RWPE2 (cell line): ENCODE measurements around the gene C3orf33.

Source experiments
- ATAC-seq: fragments of 200-7000 bp; cut with Tn5 transposase; 3 replicates; pipeline ENCODE4 v1.9.1; 2021; ENCODE audit warnings: low read depth
- DNase-seq: peaks from one replicate; pipeline ENCODE4 v3.0.0-alpha.2; 2020; ENCODE audit warnings: low spot score
- H3K27ac ChIP-seq: fragments of 450-650 bp; 2 replicates; pipeline ENCODE4 v1.5.1; 2017; ENCODE audit warnings: mild to moderate bottlenecking; ENCODE audit not compliant: poor library complexity, severe bottlenecking
- H3K27me3 ChIP-seq: fragments of 250-450 bp; sonication (Bioruptor Pico); 2 replicates; pipeline ENCODE4 v1.5.1; 2021; ENCODE audit warnings: mild to moderate bottlenecking, moderate library complexity; ENCODE audit not compliant: insufficient read depth, poor library complexity, severe bottlenecking
- H3K36me3 ChIP-seq: fragments of 250-450 bp; sonication (Bioruptor Pico); 2 replicates; pipeline ENCODE4 v1.5.1; 2020; ENCODE audit warnings: low read depth, mild to moderate bottlenecking, moderate library complexity
- H3K4me1 ChIP-seq: fragments of 250-450 bp; sonication (Bioruptor Pico); 2 replicates; pipeline ENCODE4 v1.5.1; 2021; ENCODE audit warnings: mild to moderate bottlenecking, moderate library complexity; ENCODE audit not compliant: insufficient read depth, poor library complexity, severe bottlenecking
- H3K4me3 ChIP-seq: fragments of 250-450 bp; sonication (Bioruptor Pico); 2 replicates; pipeline ENCODE4 v1.5.1; 2021; ENCODE audit warnings: mild to moderate bottlenecking, moderate library complexity; ENCODE audit not compliant: severe bottlenecking
- H3K9me3 ChIP-seq: fragments of 250-450 bp; sonication (Bioruptor Pico); 2 replicates; pipeline ENCODE4 v1.5.1; 2021; ENCODE audit warnings: mild to moderate bottlenecking, moderate library complexity; ENCODE audit not compliant: severe bottlenecking
- TF ChIP-seq, protein P1 (sequence below): fragments of 450-650 bp; IDR thresholded peaks from one replicate; pipeline ENCODE4 v1.5.1; 2017; ENCODE audit warnings: mild to moderate bottlenecking, moderate library complexity; ENCODE audit not compliant: poor library complexity, severe bottlenecking

The C3orf33 gene

DNA sequence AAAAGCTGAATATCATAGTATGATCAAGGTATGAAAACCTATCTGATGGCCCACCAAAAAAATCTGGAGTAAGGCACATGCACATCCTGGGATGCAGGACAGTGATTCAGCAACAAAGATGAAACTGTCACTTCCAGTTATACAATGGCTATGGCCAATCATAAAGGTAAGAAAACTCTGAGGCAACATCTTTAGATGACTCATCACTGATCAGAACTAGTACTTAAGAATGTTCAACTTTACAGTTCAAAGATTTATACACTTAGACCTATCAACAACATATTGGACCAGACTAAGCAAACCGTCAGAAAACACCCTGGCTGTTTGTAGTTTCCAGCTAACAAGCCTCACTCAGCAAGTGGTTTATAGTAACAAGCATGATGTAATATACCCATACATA lies 39.9 kb downstream of the C3orf33 start:
- Histone ChIP-seq H3K27ac (no peak overlapping the region), H3K36me3 (0 out of 2 replicates have a peak, but pooled peaks cover 5% of the 10 kb centered on the region), H3K9me3 (no peaks in the 10 kb centered on the region), H3K4me3 (no peak overlapping the region), H3K27me3 (no peaks in the 10 kb centered on the region), H3K4me1 (no peaks in the 10 kb centered on the region)
- DNase-seq (no peak), ATAC-seq (peak; percentile 74)
- TF ChIP-seq, protein P1, sequence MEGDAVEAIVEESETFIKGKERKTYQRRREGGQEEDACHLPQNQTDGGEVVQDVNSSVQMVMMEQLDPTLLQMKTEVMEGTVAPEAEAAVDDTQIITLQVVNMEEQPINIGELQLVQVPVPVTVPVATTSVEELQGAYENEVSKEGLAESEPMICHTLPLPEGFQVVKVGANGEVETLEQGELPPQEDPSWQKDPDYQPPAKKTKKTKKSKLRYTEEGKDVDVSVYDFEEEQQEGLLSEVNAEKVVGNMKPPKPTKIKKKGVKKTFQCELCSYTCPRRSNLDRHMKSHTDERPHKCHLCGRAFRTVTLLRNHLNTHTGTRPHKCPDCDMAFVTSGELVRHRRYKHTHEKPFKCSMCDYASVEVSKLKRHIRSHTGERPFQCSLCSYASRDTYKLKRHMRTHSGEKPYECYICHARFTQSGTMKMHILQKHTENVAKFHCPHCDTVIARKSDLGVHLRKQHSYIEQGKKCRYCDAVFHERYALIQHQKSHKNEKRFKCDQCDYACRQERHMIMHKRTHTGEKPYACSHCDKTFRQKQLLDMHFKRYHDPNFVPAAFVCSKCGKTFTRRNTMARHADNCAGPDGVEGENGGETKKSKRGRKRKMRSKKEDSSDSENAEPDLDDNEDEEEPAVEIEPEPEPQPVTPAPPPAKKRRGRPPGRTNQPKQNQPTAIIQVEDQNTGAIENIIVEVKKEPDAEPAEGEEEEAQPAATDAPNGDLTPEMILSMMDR = no peak

- no peaks in the 10 kb centered on the region for H3K27me3 ChIP-seq
- no peaks in the 10 kb centered on the region for H3K9me3 ChIP-seq
- no peak for DNase-seq
- no peak for ATAC-seq
- H3K27ac ChIP-seq = no peak overlapping the region
- no peaks in the 10 kb centered on the region for H3K4me1 ChIP-seq
- TF ChIP-seq, protein P1 = no peak
- no peak overlapping the region for H3K4me3 ChIP-seq
- 0 out of 2 replicates have a peak, but pooled peaks cover 5% of the 10 kb centered on the region for H3K36me3 ChIP-seq
Observed at GRCh38 chr3:155763870-155764463, 42.1 kb downstream of the C3orf33 start.

GRCh38 chr3:155760653-155761052 lies 45.4 kb downstream of the C3orf33 start:
- Histone ChIP-seq H3K27ac (no peak overlapping the region), H3K36me3 (0 out of 2 replicates have a peak, but pooled peaks cover 5% of the 10 kb centered on the region), H3K9me3 (no peaks in the 10 kb centered on the region), H3K4me1 (no peaks in the 10 kb centered on the region), H3K4me3 (no peak overlapping the region), H3K27me3 (no peaks in the 10 kb centered on the region)
- TF ChIP-seq, protein P1 = no peak
- DNase-seq (no peak), ATAC-seq (no peak)

- Histone ChIP-seq H3K4me3 (no peak overlapping the region), H3K27ac (no peak overlapping the region), H3K9me3 (no peaks in the 10 kb centered on the region), H3K4me1 (no peaks in the 10 kb centered on the region), H3K36me3 (no peaks in the 10 kb centered on the region), H3K27me3 (no peaks in the 10 kb centered on the region)
- no peak for DNase-seq
- ATAC-seq = no peak
- TF ChIP-seq, protein P1 = no peak
Observed at GRCh38 chr3:155757577-155757976, 48.5 kb downstream of the C3orf33 start.

GRCh38 chr3:155753038-155753639 lies 52.9 kb downstream of the C3orf33 start:
- no peaks in the 10 kb centered on the region for H3K4me1 ChIP-seq
- TF ChIP-seq, protein P1 = peak; percentile 67
- peak; percentile 58; the same call in 2 of the 3 replicates for ATAC-seq
- DNase-seq = no peak
- no peaks in the 10 kb centered on the region for H3K27me3 ChIP-seq
- H3K36me3 ChIP-seq = no peaks in the 10 kb centered on the region
- no peaks in the 10 kb centered on the region for H3K9me3 ChIP-seq
- H3K4me3 ChIP-seq = no peak overlapping the region
- H3K27ac ChIP-seq = no peak overlapping the region
